ENCODE data around the gene SPPL2B.

Gene SPPL2B

DNA sequence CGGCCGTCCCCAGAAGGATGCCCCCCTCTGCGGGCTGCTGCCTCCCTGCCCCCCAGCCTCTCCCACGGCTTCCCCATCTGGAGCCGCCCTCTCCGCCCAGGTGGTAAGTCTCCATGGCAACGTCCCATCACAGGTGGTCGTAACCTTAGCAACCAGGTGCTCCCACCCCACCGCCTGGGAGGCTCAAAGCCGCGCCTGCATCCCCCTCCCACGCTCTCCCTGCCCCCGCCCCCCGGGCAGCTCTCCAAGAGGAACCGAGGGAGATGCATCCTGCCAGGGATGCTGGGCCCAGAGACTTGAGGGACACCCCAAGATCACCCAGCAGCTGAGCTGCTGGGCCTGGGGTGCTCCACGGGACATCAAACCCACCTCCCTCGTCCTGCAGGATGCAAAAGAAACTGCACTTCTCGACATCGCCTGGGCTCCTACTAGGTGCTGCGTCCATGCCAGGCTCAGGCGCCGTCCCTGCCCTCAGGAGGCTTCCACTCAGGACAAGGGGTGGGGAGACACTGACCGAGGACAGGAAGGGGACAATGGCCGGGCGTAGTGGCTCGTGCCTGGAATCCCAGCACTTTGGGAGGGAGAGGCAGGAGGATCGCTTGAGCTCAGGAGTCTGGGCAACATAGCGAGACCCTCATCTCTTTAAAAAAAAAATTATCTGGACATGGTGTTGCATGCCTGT is 15.5 kb upstream of the SPPL2B start:
- Histone ChIP-seq H3K9me3 (0 out of 2 replicates have a peak, but pooled peaks cover 3% of the 10 kb centered on the region), H3K4me1 (peaks cover 6% of the 10 kb centered on the region), H3K27me3 (peaks cover 4% of the 10 kb centered on the region), H3K4me3 (ENCODE audit: low read depth, low read length) (no peak overlapping the region), H3K36me3 (no peaks in the 10 kb centered on the region)
- no peak for DNase-seq
- TF ChIP-seq, protein P1, sequence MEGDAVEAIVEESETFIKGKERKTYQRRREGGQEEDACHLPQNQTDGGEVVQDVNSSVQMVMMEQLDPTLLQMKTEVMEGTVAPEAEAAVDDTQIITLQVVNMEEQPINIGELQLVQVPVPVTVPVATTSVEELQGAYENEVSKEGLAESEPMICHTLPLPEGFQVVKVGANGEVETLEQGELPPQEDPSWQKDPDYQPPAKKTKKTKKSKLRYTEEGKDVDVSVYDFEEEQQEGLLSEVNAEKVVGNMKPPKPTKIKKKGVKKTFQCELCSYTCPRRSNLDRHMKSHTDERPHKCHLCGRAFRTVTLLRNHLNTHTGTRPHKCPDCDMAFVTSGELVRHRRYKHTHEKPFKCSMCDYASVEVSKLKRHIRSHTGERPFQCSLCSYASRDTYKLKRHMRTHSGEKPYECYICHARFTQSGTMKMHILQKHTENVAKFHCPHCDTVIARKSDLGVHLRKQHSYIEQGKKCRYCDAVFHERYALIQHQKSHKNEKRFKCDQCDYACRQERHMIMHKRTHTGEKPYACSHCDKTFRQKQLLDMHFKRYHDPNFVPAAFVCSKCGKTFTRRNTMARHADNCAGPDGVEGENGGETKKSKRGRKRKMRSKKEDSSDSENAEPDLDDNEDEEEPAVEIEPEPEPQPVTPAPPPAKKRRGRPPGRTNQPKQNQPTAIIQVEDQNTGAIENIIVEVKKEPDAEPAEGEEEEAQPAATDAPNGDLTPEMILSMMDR (IDR thresholded peaks at IDR 0.05; ENCODE audit: low read depth, low read length) = no peak

GRCh38 chr19:2315121-2315817 is 13.2 kb upstream of the SPPL2B start:
- no peak for DNase-seq
- peaks cover 6% of the 10 kb centered on the region for H3K4me1 ChIP-seq
- H3K4me3 ChIP-seq (ENCODE audit: low read depth, low read length) = no peak overlapping the region
- H3K36me3 ChIP-seq = no peaks in the 10 kb centered on the region
- H3K9me3 ChIP-seq = 0 out of 2 replicates have a peak, but pooled peaks cover 3% of the 10 kb centered on the region
- H3K27me3 ChIP-seq = no peaks in the 10 kb centered on the region
- TF ChIP-seq, protein P1 (IDR thresholded peaks at IDR 0.05; ENCODE audit: low read depth, low read length) = no peak

GRCh38 chr19:2315818-2316353 is 12.6 kb upstream of the SPPL2B start:
- Histone ChIP-seq H3K36me3 (no peaks in the 10 kb centered on the region), H3K4me3 (ENCODE audit: low read depth, low read length) (no peak overlapping the region), H3K4me1 (peaks cover 6% of the 10 kb centered on the region), H3K27me3 (no peaks in the 10 kb centered on the region), H3K9me3 (0 out of 2 replicates have a peak, but pooled peaks cover 3% of the 10 kb centered on the region)
- DNase-seq = peak; percentile 81
- TF ChIP-seq, protein P1 (IDR thresholded peaks at IDR 0.05; ENCODE audit: low read depth, low read length) = peak; percentile 67

DNA sequence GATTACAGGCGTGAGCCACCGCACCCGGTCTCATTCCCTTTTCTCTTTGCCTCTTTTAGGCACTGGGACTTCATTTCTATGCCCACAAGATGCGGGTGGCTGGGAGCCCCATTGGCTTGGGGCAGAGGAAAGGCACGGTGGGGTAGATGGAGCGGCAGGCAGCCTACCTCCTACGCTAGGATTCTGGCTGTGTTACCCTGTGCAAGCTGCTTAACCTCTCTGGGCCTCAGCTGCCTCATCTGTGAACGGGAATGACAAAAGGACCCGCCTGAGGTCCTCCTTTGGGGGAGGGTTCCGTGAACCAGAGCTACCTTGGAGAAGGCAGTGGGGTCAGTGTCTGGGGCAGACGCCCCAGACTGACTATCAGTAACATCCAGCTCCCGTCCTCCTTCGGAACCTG is 11.2 kb upstream of the SPPL2B start:
- peaks cover 6% of the 10 kb centered on the region for H3K4me1 ChIP-seq
- H3K27me3 ChIP-seq = no peaks in the 10 kb centered on the region
- peaks cover 9% of the 10 kb centered on the region for H3K36me3 ChIP-seq
- TF ChIP-seq, protein P1 (IDR thresholded peaks at IDR 0.05; ENCODE audit: low read depth, low read length) = no peak
- DNase-seq = no peak
- H3K9me3 ChIP-seq = 0 out of 2 replicates have a peak, but pooled peaks cover 3% of the 10 kb centered on the region
- no peak overlapping the region for H3K4me3 ChIP-seq (ENCODE audit: low read depth, low read length)

- H3K4me3 ChIP-seq (ENCODE audit: low read depth, low read length) = no peak overlapping the region
- TF ChIP-seq, protein P1 (IDR thresholded peaks at IDR 0.05; ENCODE audit: low read depth, low read length) = no peak
- no peaks in the 10 kb centered on the region for H3K27me3 ChIP-seq
- peaks cover 13% of the 10 kb centered on the region for H3K36me3 ChIP-seq
- DNase-seq = no peak
- peaks cover 6% of the 10 kb centered on the region for H3K4me1 ChIP-seq
- H3K9me3 ChIP-seq = 0 out of 2 replicates have a peak, but pooled peaks cover 3% of the 10 kb centered on the region
Measured at GRCh38 chr19:2317756-2318155, 10.7 kb upstream of the SPPL2B start.
